MCF 10A (cell line): ENCODE results near the gene RPL10L. TPM values are rescaled to one million over a fixed set of nuclear protein-coding genes. Genes with fewer than 3 reads are reported as not detected.

Source experiments
- BruUV-seq: library from RNA; stranded (reverse); fragments of 400-500 nt; replicated peaks from 2 replicates; lab custom pipeline; 2021; lab: Mats Ljungman, UMichigan
- CTCF ChIA-PET: fragments of 300-600 bp; sonication (Branson Sonifier 250); formaldehyde crosslinking; extraction: SDS; loops from one replicate; lab custom pipeline; 2021; ENCODE audit warnings: antibody characterized with exemption, inconsistent platforms; lab: Yijun Ruan, JAX
- POLR2A ChIA-PET: fragments of 300-600, 350-650 bp; sonication (Branson Sonifier 250); formaldehyde crosslinking; extraction: SDS; loops from one replicate; lab custom pipeline; 2020; ENCODE audit warnings: antibody characterized with exemption, inconsistent platforms; lab: Yijun Ruan, JAX
- DNase-seq: peaks from one replicate; pipeline ENCODE4 v3.0.0-alpha.2; 2018; ENCODE audit not compliant: unreplicated experiment
- H3K27ac Mint-ChIP-seq: one replicate; pipeline ENCODE4 v1.8.0; 2022; ENCODE audit warnings: mild to moderate bottlenecking, low read depth, mixed read lengths; ENCODE audit not compliant: unreplicated experiment
- H3K27me3 Mint-ChIP-seq: one replicate; pipeline ENCODE4 v1.8.0; 2022; ENCODE audit warnings: mixed read lengths; ENCODE audit not compliant: insufficient read depth, unreplicated experiment
- H3K36me3 Mint-ChIP-seq: one replicate; pipeline ENCODE4 v1.8.0; 2022; ENCODE audit warnings: mild to moderate bottlenecking, moderate library complexity, mixed read lengths; ENCODE audit not compliant: insufficient read depth, unreplicated experiment
- H3K4me1 Mint-ChIP-seq: one replicate; pipeline ENCODE4 v1.8.0; 2022; ENCODE audit warnings: mixed read lengths; ENCODE audit not compliant: insufficient read depth, unreplicated experiment
- H3K4me3 Mint-ChIP-seq: one replicate; pipeline ENCODE4 v1.8.0; 2022; ENCODE audit warnings: mild to moderate bottlenecking, moderate library complexity, mixed read lengths; ENCODE audit not compliant: unreplicated experiment
- H3K9me3 Mint-ChIP-seq: one replicate; pipeline ENCODE4 v1.8.0; 2022; ENCODE audit warnings: mixed read lengths; ENCODE audit not compliant: unreplicated experiment
- intact Hi-C: fragments of 100-400 bp; cut with micrococcal nuclease; formaldehyde crosslinking; loops from 2 replicates; pipeline ENCODE4 v1.14.1; 2022
- total RNA-seq: library from RNA; stranded (reverse); gene quantifications from 2 replicates; pipeline ENCODE4 v1.2.3, GENCODE V29; 2022
- TF ChIP-seq, protein P1 (sequence below): fragments of 200-600 bp; IDR thresholded peaks from one replicate; pipeline ENCODE4 v1.8.0; 2022; ENCODE audit warnings: antibody characterized with exemption, mild to moderate bottlenecking; ENCODE audit not compliant: unreplicated experiment

RPL10L gene
- total RNA-seq, 1 experiment from 2014 or later, result not detected

GRCh38 chr14:46663382-46663781 is 11.8 kb upstream of the RPL10L start:
- Mint-ChIP-seq H3K27ac (no peak overlapping the region), H3K36me3 (no peaks in the 10 kb centered on the region), H3K4me3 (no peak overlapping the region), H3K27me3 (peaks cover 34% of the 10 kb centered on the region), H3K4me1 (no peaks in the 10 kb centered on the region), H3K9me3 (peaks cover 8% of the 10 kb centered on the region)
- BruUV-seq, result no TSS peak
- CTCF ChIA-PET, result interaction anchor here (0.7 kb wide), 1 partner anchor 811 kb away, joined by 3 read pairs; no protein-coding TSS in a partner anchor
- DNase-seq, result no peak
- TF ChIP-seq, protein P1, sequence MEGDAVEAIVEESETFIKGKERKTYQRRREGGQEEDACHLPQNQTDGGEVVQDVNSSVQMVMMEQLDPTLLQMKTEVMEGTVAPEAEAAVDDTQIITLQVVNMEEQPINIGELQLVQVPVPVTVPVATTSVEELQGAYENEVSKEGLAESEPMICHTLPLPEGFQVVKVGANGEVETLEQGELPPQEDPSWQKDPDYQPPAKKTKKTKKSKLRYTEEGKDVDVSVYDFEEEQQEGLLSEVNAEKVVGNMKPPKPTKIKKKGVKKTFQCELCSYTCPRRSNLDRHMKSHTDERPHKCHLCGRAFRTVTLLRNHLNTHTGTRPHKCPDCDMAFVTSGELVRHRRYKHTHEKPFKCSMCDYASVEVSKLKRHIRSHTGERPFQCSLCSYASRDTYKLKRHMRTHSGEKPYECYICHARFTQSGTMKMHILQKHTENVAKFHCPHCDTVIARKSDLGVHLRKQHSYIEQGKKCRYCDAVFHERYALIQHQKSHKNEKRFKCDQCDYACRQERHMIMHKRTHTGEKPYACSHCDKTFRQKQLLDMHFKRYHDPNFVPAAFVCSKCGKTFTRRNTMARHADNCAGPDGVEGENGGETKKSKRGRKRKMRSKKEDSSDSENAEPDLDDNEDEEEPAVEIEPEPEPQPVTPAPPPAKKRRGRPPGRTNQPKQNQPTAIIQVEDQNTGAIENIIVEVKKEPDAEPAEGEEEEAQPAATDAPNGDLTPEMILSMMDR, result no peak
- intact Hi-C loops, result no loop called here
- POLR2A ChIA-PET, result no interaction called here

DNA sequence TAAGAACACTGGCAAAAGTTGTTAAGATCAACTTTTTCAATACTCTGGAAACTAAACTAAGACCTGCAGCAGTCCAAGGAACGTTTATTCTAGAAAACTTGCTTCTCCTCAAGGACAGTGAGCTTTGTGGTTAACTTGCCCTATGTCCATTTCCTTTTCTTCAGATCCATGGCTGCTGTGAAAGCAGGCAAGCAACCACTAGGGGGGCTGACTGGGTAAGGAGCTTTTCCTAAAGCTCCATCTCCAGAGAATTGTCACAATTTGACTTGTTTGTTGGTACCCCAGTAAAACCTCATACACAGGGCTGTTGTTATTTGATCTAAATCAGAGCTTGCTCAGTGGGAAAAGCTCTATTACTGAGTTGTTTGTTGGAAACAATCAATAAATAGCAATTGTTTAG is 10.1 kb upstream of the RPL10L start:
- peak; percentile 14 for DNase-seq
- Mint-ChIP-seq H3K4me1 (no peaks in the 10 kb centered on the region), H3K27me3 (peaks cover 18% of the 10 kb centered on the region), H3K36me3 (no peaks in the 10 kb centered on the region), H3K4me3 (no peak overlapping the region), H3K27ac (no peak overlapping the region), H3K9me3 (peaks cover 8% of the 10 kb centered on the region)
- POLR2A ChIA-PET, result no interaction called here
- intact Hi-C loops, result no loop called here
- CTCF ChIA-PET, result interaction anchor here (0.6 kb wide), 1 partner anchor 16 kb away, joined by 3 read pairs; no protein-coding TSS in a partner anchor
- no TSS peak for BruUV-seq
- TF ChIP-seq, protein P1, result no peak

DNA sequence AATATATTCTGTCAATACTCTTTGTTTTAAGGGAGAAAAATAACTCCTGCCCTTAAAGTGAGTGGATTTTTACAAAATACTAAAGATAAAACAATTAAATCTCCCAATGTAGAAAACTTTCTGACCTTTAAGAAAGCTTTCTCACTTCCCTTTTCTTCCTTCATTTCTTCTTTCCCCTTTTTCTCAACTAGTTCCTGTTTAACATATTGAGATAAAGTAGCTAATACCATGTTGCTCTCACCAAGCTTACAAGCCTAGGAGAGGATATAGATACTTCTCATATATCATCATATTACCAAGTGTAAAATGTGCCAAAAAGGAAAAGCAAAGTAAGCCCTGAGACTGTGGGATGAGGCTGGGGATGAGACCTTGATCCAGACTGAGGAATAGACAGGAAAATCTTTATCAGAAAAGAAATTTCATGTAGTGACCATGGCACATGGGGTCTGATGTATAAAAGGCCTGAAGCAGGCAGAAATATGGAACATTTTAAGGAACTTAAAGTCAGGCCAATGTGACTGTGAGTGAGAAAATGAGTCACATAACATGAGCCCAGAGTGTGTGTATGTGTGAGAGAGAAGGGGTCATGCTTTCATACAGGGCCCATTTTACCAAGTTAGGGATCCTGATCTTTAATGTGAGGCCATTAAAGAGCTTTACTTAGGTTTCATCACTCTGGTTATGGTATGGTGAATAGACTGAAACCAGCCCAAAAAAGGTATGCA is 1.6 kb upstream of the RPL10L start:
- Mint-ChIP-seq H3K36me3 (no peaks in the 10 kb centered on the region), H3K27me3 (no peaks in the 10 kb centered on the region), H3K4me1 (no peaks in the 10 kb centered on the region), H3K27ac (no peak overlapping the region), H3K4me3 (no peak overlapping the region), H3K9me3 (no peaks in the 10 kb centered on the region)
- CTCF ChIA-PET, result no interaction called here
- POLR2A ChIA-PET, result no interaction called here
- BruUV-seq, result no TSS peak
- no peak for DNase-seq
- TF ChIP-seq, protein P1, result no peak
- intact Hi-C loops, result no loop called here

- no TSS peak for BruUV-seq
- DNase-seq, result no peak
- TF ChIP-seq, protein P1, result no peak
- Mint-ChIP-seq H3K36me3 (no peaks in the 10 kb centered on the region), H3K27me3 (no peaks in the 10 kb centered on the region), H3K4me1 (no peaks in the 10 kb centered on the region), H3K4me3 (no peak overlapping the region), H3K9me3 (no peaks in the 10 kb centered on the region), H3K27ac (no peak overlapping the region)
- POLR2A ChIA-PET, result no interaction called here
- intact Hi-C loops, result no loop called here
- CTCF ChIA-PET, result no interaction called here
Measured at GRCh38 chr14:46646796-46647195, 4.8 kb downstream of the RPL10L start.
